ENCODE results near the gene TMEM176B.

TMEM176B gene

GRCh38 chr7:150746921-150747320 is 53.2 kb downstream of the TMEM176B start:
- in situ Hi-C loops (cut with HindIII; ENCODE audit: low pct_unique_long_range_greater_than_20kb, low sequenced_read_pairs): no loop called here
- DNase-seq (ENCODE audit: low read depth in 1 of 2, low spot score in 1 of 2): no peak
- no peak for TF ChIP-seq JUND (IDR thresholded peaks at IDR 0.05; ENCODE audit: low read depth)

DNA sequence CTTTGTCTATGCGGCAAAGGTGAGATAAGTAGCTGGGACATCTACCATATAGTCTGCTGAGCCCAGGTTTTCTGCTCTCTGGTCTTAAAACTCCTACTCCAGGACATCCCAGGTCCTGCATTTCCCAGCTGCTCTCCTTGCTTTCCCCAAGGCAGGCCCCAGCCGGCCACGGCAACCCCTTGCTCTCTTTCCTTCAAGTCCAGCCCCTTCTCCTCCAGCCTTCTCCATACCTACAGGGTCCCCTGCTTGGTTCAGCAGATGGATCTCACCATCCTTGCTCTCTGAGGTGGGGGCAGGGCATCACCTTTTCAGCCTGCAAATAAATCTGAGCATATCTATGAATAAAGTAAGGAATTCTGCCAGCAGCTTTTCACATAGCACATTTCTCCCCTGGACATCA is 54.3 kb downstream of the TMEM176B start:
- no peak for TF ChIP-seq JUND (IDR thresholded peaks at IDR 0.05; ENCODE audit: low read depth)

GRCh38 chr7:150745086-150745485 is 55.1 kb downstream of the TMEM176B start:
- no peak for DNase-seq (ENCODE audit: low read depth in 1 of 2, low spot score in 1 of 2)
- TF ChIP-seq JUND (IDR thresholded peaks at IDR 0.05; ENCODE audit: low read depth): no peak
- in situ Hi-C loops (cut with HindIII; ENCODE audit: low pct_unique_long_range_greater_than_20kb, low sequenced_read_pairs): no loop called here

More for the DNA sequence above, 54.3 kb downstream of the TMEM176B start:
- DNase-seq (ENCODE audit: low read depth in 1 of 2, low spot score in 1 of 2): no peak
- in situ Hi-C loops (cut with HindIII; ENCODE audit: low pct_unique_long_range_greater_than_20kb, low sequenced_read_pairs): no loop called here

DNA sequence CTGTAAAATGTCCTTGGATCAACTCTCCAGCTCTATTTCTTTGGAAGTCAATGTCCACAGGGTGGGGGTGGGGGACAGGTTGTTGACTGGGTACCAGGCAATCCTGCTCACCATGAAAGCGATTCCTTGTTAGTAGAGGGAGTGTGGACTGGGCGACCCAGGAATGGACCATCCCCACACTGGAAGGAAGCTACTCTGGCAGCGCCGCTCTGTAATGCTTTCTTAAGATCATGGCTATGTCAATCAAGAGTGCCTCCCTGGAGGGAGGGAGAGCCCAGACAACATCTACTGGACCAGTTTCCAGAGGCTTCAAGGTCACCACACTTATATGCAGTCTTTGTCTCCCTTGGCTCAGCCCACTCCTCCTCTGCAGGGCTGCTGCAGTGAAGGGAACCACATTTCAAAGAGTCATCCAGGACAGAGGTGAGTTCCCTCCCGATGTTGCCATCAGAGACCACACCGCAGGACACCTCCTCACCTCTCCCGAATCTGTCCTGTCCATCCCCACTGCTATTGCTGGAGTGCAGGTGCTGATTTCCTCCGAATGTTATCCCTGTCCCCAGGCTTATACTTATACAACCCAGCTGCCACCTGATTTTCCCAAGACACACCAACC is 56.0 kb downstream of the TMEM176B start:
- in situ Hi-C loops (cut with HindIII; ENCODE audit: low pct_unique_long_range_greater_than_20kb, low sequenced_read_pairs): no loop called here
- DNase-seq (ENCODE audit: low read depth in 1 of 2, low spot score in 1 of 2): no peak
- no peak for TF ChIP-seq JUND (IDR thresholded peaks at IDR 0.05; ENCODE audit: low read depth)

- in situ Hi-C loops (cut with HindIII; ENCODE audit: low pct_unique_long_range_greater_than_20kb, low sequenced_read_pairs): no loop called here
- TF ChIP-seq JUND (IDR thresholded peaks at IDR 0.05; ENCODE audit: low read depth): no peak
- DNase-seq (ENCODE audit: low read depth in 1 of 2, low spot score in 1 of 2): no peak
Observed at GRCh38 chr7:150742286-150742968, 57.7 kb downstream of the TMEM176B start.

Data from T47D (cell line).